Liver (tissue), 9 donors: Measurements from ENCODE around the gene TGM5. TPM values are rescaled to one million over a fixed set of nuclear protein-coding genes. Genes with fewer than 3 reads are reported as not detected.

Source experiments
- DNase-seq: peaks from one replicate; pipeline ENCODE4 v3.0.0-alpha.2; 2017; ENCODE audit warnings: low spot score
- H3K27ac ChIP-seq, 2 donors: one replicate each; pipeline ENCODE4 v1.7.0; 2013; ENCODE audit warnings: inconsistent platforms in 2 of 2, low read length in 2 of 2, control low read depth in 1 of 2, low read depth in 1 of 2, mild to moderate bottlenecking in 1 of 2
- H3K27me3 ChIP-seq, 4 donors: one replicate each; pipeline versions ENCODE4 v1.6.1 to v1.7.0; 2013; ENCODE audit warnings: low read length in 3 of 4, inconsistent platforms in 1 of 4, mild to moderate bottlenecking in 1 of 4, moderate library complexity in 1 of 4; ENCODE audit not compliant: control insufficient read depth in 4 of 4, insufficient read depth in 4 of 4
- H3K36me3 ChIP-seq, 4 donors: one replicate each; pipeline versions ENCODE4 v1.6.1 to v1.7.0; 2013; ENCODE audit warnings: low read length in 3 of 4, mild to moderate bottlenecking in 3 of 4, low read depth in 1 of 4, moderate library complexity in 1 of 4; ENCODE audit not compliant: control insufficient read depth in 4 of 4, insufficient read depth in 3 of 4
- H3K4me1 ChIP-seq, 4 donors: one replicate each; pipeline versions ENCODE4 v1.6.1 to v1.7.0; 2013; ENCODE audit warnings: low read length in 3 of 4, mild to moderate bottlenecking in 3 of 4, moderate library complexity in 1 of 4; ENCODE audit not compliant: control insufficient read depth in 4 of 4, insufficient read depth in 4 of 4
- H3K4me3 ChIP-seq, 3 donors: one replicate each; pipeline versions ENCODE4 v1.6.1 to v1.7.0; 2013; ENCODE audit warnings: low read length in 3 of 3, control low read depth in 1 of 3, low read depth in 1 of 3, mild to moderate bottlenecking in 1 of 3
- H3K9ac ChIP-seq, 2 donors: one replicate each; pipeline ENCODE4 v1.7.0; 2013; ENCODE audit warnings: low read length in 2 of 2, mild to moderate bottlenecking in 2 of 2, moderate library complexity in 2 of 2, control low read depth in 1 of 2, low read depth in 1 of 2
- H3K9me3 ChIP-seq, 4 donors: one replicate each; pipeline versions ENCODE4 v1.6.1 to v1.7.0; 2013; ENCODE audit warnings: low read length in 3 of 4; ENCODE audit not compliant: control insufficient read depth in 4 of 4
- EGR1 ChIP-seq, 2 donors: IDR thresholded peaks; 2 replicates each; pipeline ENCODE4 v1.6.1; 2016 to 2018; ENCODE audit warnings: antibody characterized with exemption in 2 of 2, low read depth in 2 of 2
- FOXA1 ChIP-seq: IDR thresholded peaks from 2 replicates; pipeline ENCODE4 v1.6.1; 2016; ENCODE audit warnings: antibody characterized with exemption
- GABPA ChIP-seq, 2 donors: IDR thresholded peaks in 1 of 2; conservative IDR thresholded peaks in 1 of 2; 2 replicates each; pipeline ENCODE4 v1.6.1; 2016; ENCODE audit warnings: antibody characterized with exemption in 2 of 2, mild to moderate bottlenecking in 1 of 2, moderate library complexity in 1 of 2
- HNF4A ChIP-seq, 2 donors: conservative IDR thresholded peaks; 2 replicates each; pipeline ENCODE4 v1.6.1; 2016; ENCODE audit warnings: antibody characterized with exemption in 2 of 2, mild to moderate bottlenecking in 2 of 2
- HNF4G ChIP-seq: IDR thresholded peaks from 2 replicates; pipeline ENCODE4 v1.6.1; 2016; ENCODE audit warnings: antibody characterized with exemption
- JUND ChIP-seq, 2 donors: IDR thresholded peaks; 2 replicates each; pipeline ENCODE4 v1.6.1; 2016; ENCODE audit warnings: antibody characterized with exemption in 2 of 2
- RAD21 ChIP-seq, 2 donors: IDR thresholded peaks; 2 replicates each; pipeline ENCODE4 v1.6.1; 2016; ENCODE audit warnings: antibody characterized with exemption in 2 of 2, mild to moderate bottlenecking in 2 of 2
- RXRA ChIP-seq, 2 donors: IDR thresholded peaks; 2 replicates each; pipeline ENCODE4 v1.6.1; 2017 to 2018; ENCODE audit warnings: antibody characterized with exemption in 2 of 2, mild to moderate bottlenecking in 1 of 2
- SP1 ChIP-seq: IDR thresholded peaks from 2 replicates; pipeline ENCODE4 v1.6.1; 2018; ENCODE audit warnings: antibody characterized with exemption, mild to moderate bottlenecking
- TAF1 ChIP-seq: conservative IDR thresholded peaks from 2 replicates; pipeline ENCODE4 v1.6.1; 2016; ENCODE audit warnings: antibody characterized with exemption, mild to moderate bottlenecking
- YY1 ChIP-seq: IDR thresholded peaks from 2 replicates; pipeline ENCODE4 v1.6.1; 2016; ENCODE audit warnings: antibody characterized with exemption, mild to moderate bottlenecking
- WGBS: extraction: QIAGEN DNeasy Blood & Tissue Kit; methylation state at CpG from one replicate; pipeline ENCODE4 v1.1.7; 2013; 5-methylcytosine and 5-hydroxymethylcytosine counted together
- polyA plus RNA-seq, 2 donors: library from polyadenylated mRNA; stranded (reverse) in 1 of 2; unstranded in 1 of 2; fragments of 200-250 nt in 1 of 2; fragments of >200 nt in 1 of 2; fragmentation: Nextera tagmentation in 1 of 2; extraction: Ambion mirVana in 1 of 2; gene quantifications; one replicate each; pipeline versions ENCODE4 v1.2.1 to v1.2.3, GENCODE V29; 2013 to 2015
- total RNA-seq, 2 donors: library from RNA; depleted of rRNA; stranded (reverse); fragments of >200 nt; gene quantifications; one replicate each; pipeline ENCODE4 v1.2.3, GENCODE V29; 2014
- TF ChIP-seq, protein P1 (sequence below): IDR thresholded peaks from 2 replicates; pipeline ENCODE4 v1.6.1; 2016; ENCODE audit warnings: antibody characterized with exemption
- TF ChIP-seq, protein P2 (sequence below): IDR thresholded peaks from 2 replicates; pipeline ENCODE4 v1.6.1; 2016; ENCODE audit warnings: antibody characterized with exemption
- TF ChIP-seq, protein P3 (sequence below): fragments of 150-350 bp; IDR thresholded peaks from 2 replicates; pipeline ENCODE4 v1.5.1; 2017; ENCODE audit warnings: improper control_type of control experiment, low read depth, low read length; ENCODE audit not compliant: missing input control
- donor health status: healthy.
- donor health status: healthy.
- donor health status: healthy.
- donor health status: healthy.
- donor health status: healthy.

Gene TGM5, protein sequence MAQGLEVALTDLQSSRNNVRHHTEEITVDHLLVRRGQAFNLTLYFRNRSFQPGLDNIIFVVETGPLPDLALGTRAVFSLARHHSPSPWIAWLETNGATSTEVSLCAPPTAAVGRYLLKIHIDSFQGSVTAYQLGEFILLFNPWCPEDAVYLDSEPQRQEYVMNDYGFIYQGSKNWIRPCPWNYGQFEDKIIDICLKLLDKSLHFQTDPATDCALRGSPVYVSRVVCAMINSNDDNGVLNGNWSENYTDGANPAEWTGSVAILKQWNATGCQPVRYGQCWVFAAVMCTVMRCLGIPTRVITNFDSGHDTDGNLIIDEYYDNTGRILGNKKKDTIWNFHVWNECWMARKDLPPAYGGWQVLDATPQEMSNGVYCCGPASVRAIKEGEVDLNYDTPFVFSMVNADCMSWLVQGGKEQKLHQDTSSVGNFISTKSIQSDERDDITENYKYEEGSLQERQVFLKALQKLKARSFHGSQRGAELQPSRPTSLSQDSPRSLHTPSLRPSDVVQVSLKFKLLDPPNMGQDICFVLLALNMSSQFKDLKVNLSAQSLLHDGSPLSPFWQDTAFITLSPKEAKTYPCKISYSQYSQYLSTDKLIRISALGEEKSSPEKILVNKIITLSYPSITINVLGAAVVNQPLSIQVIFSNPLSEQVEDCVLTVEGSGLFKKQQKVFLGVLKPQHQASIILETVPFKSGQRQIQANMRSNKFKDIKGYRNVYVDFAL
- total RNA-seq (not detected), polyA plus RNA-seq (not detected)

DNA sequence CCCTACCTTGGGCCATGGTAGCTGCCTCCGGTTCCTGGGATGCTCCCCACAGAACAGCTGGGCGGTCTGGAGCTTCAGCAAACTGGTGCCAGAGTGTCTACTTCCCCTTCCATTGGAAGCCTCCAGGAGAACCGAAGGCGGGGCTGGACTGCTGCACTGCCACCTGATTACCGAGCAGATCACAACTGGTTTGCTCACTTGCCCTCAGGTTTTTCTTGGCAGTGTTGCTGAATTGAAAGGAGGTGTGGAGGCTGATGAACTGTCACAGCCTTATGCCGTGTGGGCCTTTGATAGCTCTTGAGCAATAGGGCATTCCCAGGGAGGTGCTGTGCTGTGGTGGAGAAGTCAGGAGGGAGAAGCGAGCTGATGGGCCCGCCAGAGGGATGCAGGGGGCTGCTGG lies at the start of gene TGM5:
TSS of gene TGM5 (minus strand) at position 95 of the 400 bp plus-strand sequence. CDS start at position 16, 79 bp downstream.
- DNase-seq = no peak
- Histone ChIP-seq H3K4me3 (no peak within 1 kb of the TSS), H3K27ac (no peak within 1 kb of the TSS), H3K36me3 (no peaks in the 10 kb centered on the region), H3K4me1 (no peaks in the 10 kb centered on the region), H3K9me3 (no peaks in the 10 kb centered on the region), H3K9ac (no peak within 1 kb of the TSS), H3K27me3 (no peaks in the 10 kb centered on the region)
- TF ChIP-seq HNF4G (no peak), EGR1 (IDR thresholded peaks at IDR 0.05; ENCODE audit: low read depth in 2 of 2) (no peak), JUND (IDR thresholded peaks at IDR 0.05) (no peak)
- TF ChIP-seq, protein P1, sequence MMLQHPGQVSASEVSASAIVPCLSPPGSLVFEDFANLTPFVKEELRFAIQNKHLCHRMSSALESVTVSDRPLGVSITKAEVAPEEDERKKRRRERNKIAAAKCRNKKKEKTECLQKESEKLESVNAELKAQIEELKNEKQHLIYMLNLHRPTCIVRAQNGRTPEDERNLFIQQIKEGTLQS = no peak
- TF ChIP-seq, protein P2, sequence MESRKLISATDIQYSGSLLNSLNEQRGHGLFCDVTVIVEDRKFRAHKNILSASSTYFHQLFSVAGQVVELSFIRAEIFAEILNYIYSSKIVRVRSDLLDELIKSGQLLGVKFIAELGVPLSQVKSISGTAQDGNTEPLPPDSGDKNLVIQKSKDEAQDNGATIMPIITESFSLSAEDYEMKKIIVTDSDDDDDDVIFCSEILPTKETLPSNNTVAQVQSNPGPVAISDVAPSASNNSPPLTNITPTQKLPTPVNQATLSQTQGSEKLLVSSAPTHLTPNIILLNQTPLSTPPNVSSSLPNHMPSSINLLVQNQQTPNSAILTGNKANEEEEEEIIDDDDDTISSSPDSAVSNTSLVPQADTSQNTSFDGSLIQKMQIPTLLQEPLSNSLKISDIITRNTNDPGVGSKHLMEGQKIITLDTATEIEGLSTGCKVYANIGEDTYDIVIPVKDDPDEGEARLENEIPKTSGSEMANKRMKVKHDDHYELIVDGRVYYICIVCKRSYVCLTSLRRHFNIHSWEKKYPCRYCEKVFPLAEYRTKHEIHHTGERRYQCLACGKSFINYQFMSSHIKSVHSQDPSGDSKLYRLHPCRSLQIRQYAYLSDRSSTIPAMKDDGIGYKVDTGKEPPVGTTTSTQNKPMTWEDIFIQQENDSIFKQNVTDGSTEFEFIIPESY = no peak
- 70% methylated on average over 8 of the region's 8 CpGs for WGBS

DNA sequence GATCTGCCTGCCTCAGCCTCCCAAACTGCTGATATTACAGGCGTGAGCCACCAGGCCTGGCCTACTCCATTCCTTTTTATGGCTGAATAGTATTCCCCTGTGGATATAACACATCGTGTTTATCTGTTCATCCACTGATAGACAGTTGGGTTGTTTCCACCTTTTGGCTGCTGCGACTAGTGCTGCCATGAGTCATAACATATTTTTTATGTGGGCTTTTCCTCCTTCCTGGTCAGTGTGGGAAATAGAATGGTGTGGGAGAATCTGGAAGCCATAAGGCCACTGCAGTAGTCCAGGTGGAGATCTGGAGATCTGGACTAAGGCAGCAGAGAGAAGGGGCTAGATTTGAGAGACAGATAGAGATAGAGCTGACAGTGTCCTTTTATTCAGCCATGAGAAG lies 47.4 kb upstream of the TGM5 start:
- no peak overlapping the region for H3K27ac ChIP-seq
- no peak for DNase-seq
- H3K9me3 ChIP-seq = no peaks in the 10 kb centered on the region
- H3K36me3 ChIP-seq = no peaks in the 10 kb centered on the region
- no peak overlapping the region for H3K9ac ChIP-seq
- WGBS = 79% methylated on average over 3 of the region's 3 CpGs
- peaks cover 0 to 3% (median 0%) of the 10 kb centered on the region in 4 donors for H3K27me3 ChIP-seq
- no peak overlapping the region for H3K4me3 ChIP-seq
- no peaks in the 10 kb centered on the region for H3K4me1 ChIP-seq
- TF ChIP-seq RAD21 (IDR thresholded peaks at IDR 0.05) (no peak), HNF4A (conservative IDR thresholded peaks at IDR 0.05) (no peak)

DNA sequence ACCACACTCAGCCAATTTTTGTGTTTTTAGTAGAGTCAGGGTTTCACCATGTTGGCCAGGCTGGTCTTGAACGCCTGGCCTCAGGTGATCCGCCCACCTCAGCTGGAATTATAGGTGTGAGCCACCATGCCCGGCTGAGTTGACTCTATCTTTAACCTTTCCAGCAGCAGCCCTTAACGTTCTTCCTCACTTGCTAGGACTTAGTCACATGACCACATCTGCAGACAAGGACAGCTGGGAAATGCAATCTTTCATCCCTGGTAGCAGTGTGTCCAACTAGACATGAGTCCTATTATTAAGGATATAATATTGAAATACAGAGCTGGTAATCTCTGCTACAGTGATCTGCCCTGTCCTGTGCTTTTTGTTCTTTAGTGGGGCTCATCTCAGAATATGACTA lies 45.6 kb upstream of the TGM5 start:
- Histone ChIP-seq H3K27me3 (peaks cover 0 to 4% (median 2%) of the 10 kb centered on the region in 4 donors), H3K9ac (no peak overlapping the region), H3K36me3 (no peaks in the 10 kb centered on the region), H3K27ac (no peak overlapping the region), H3K4me1 (no peaks in the 10 kb centered on the region), H3K4me3 (no peak overlapping the region), H3K9me3 (no peaks in the 10 kb centered on the region)
- WGBS = 62% methylated on average over 4 of the region's 4 CpGs
- TF ChIP-seq FOXA1 (no peak), GABPA (IDR thresholded peaks at IDR 0.05 in 1 of 2, conservative IDR thresholded peaks at IDR 0.05 in 1 of 2) (no peak), TAF1 (no peak), YY1 (no peak), RXRA (IDR thresholded peaks at IDR 0.05) (no peak), HNF4G (no peak), EGR1 (IDR thresholded peaks at IDR 0.05; ENCODE audit: low read depth in 2 of 2) (no peak), SP1 (no peak), RAD21 (IDR thresholded peaks at IDR 0.05) (no peak)
- TF ChIP-seq, protein P3, sequence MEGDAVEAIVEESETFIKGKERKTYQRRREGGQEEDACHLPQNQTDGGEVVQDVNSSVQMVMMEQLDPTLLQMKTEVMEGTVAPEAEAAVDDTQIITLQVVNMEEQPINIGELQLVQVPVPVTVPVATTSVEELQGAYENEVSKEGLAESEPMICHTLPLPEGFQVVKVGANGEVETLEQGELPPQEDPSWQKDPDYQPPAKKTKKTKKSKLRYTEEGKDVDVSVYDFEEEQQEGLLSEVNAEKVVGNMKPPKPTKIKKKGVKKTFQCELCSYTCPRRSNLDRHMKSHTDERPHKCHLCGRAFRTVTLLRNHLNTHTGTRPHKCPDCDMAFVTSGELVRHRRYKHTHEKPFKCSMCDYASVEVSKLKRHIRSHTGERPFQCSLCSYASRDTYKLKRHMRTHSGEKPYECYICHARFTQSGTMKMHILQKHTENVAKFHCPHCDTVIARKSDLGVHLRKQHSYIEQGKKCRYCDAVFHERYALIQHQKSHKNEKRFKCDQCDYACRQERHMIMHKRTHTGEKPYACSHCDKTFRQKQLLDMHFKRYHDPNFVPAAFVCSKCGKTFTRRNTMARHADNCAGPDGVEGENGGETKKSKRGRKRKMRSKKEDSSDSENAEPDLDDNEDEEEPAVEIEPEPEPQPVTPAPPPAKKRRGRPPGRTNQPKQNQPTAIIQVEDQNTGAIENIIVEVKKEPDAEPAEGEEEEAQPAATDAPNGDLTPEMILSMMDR = no peak
- no peak for DNase-seq
